ENCODE data around the gene MNAT1. TPM values are rescaled to one million over a fixed set of nuclear protein-coding genes. Genes with fewer than 3 reads are reported as not detected.

The MNAT1 gene
- total and polyA plus RNA-seq, 8 donors: 21.6 to 39.0 (median 34.8) TPM

DNA sequence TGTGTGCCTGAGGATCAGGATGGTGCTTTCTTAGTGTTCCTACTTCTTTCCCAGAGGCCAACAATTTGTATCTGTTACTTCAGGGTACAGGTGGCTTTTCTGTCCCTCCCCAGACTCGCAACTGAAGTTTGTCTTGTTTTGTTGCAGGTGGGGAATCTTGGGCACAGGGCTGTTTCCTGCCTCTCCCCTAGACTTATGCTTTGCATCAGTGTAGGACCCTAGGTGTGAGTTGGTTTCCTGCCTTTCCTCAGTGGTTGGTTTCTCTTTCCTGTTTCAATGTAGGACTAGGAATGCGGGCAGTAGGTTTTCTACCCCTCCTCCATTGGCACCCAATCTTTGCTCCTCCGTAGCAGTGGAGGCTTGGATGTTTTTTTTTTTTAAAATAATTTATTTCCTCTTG, 159.3 kb downstream of the MNAT1 start:
- no peaks in the 10 kb centered on the region for H3K36me3 ChIP-seq
- no peak for ATAC-seq
- intact Hi-C loops (cut with DNase I): no loop called here
- no peaks in the 10 kb centered on the region for H3K9me3 ChIP-seq
- no peak for DNase-seq
- no peak overlapping the region for H3K4me3 ChIP-seq
- H3K4me1 ChIP-seq: no peaks in the 10 kb centered on the region
- H3K27me3 ChIP-seq: no peaks in the 10 kb centered on the region
- H3K27ac ChIP-seq: no peak overlapping the region
- TF ChIP-seq, protein P1, sequence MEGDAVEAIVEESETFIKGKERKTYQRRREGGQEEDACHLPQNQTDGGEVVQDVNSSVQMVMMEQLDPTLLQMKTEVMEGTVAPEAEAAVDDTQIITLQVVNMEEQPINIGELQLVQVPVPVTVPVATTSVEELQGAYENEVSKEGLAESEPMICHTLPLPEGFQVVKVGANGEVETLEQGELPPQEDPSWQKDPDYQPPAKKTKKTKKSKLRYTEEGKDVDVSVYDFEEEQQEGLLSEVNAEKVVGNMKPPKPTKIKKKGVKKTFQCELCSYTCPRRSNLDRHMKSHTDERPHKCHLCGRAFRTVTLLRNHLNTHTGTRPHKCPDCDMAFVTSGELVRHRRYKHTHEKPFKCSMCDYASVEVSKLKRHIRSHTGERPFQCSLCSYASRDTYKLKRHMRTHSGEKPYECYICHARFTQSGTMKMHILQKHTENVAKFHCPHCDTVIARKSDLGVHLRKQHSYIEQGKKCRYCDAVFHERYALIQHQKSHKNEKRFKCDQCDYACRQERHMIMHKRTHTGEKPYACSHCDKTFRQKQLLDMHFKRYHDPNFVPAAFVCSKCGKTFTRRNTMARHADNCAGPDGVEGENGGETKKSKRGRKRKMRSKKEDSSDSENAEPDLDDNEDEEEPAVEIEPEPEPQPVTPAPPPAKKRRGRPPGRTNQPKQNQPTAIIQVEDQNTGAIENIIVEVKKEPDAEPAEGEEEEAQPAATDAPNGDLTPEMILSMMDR (IDR thresholded peaks at IDR 0.05): no peak

DNA sequence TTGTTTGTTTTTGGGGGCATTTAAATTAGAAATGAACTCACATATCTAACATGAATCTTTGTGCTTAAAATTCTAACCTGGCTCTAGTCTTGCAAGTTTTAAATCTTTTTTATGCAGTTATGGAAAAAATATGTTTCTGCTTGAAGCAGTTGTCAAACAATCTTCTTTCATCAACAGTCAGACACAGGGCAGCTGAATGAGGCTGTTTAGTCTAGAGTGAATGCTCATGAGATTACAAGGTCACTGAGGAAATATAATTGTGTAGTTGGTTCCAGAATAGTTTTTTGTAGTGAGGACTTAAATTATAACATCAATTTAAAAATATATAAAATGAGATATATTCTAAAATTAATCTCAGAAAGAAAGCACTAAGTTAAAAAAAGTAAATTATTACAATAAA, 169.8 kb downstream of the MNAT1 start:
- H3K27me3 ChIP-seq: no peaks in the 10 kb centered on the region
- ATAC-seq (no peak), DNase-seq (peak in 1 of 4 donors; percentile 2)
- H3K4me3 ChIP-seq: no peak overlapping the region
- no peaks in the 10 kb centered on the region for H3K4me1 ChIP-seq
- no peak overlapping the region for H3K27ac ChIP-seq
- TF ChIP-seq, protein P1 (IDR thresholded peaks at IDR 0.05): no peak
- H3K9me3 ChIP-seq: no peaks in the 10 kb centered on the region
- intact Hi-C loops (cut with DNase I): no loop called here
- H3K36me3 ChIP-seq: no peaks in the 10 kb centered on the region

DNA sequence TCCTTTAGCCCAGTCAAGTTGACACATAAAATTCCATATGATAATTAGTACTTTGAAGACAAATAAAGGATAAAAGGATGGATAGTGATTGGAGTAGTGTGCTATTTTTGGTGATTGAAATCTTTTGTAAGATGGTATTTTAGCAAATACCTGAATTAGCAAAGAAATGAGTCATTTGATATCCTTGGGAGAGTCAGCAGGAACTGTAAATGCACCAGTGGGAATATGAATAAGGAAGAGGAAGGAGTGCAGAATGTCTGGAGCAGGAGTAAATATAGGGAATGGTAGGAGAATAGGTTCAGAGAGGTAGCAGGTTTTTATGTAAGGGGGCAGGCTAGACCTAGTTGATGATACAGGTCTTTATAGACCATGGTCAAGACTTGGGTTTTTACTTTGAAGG, 171.4 kb downstream of the MNAT1 start:
- intact Hi-C loops (cut with DNase I): no loop called here

DNA sequence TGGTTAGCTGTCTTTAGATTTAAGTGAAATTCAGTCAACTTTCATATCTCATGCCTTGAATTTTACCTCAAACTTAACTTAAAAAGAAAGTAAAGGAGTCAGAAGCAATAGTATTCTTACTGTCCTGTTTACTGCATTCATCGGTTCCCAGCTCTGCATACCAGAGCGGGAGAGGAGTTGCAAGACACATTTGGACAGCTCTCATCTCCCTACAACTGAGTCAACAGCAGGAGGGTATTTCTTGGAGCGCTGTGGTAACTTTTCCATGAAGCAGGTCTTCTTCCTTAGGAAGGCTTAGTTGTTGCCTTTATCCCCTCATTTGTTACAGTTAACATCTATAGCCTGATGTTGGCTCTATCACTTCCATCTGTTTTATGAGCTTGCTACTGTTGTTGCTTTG, 181.2 kb downstream of the MNAT1 start:
- no peaks in the 10 kb centered on the region for H3K36me3 ChIP-seq
- no peak overlapping the region for H3K4me3 ChIP-seq
- TF ChIP-seq, protein P1 (IDR thresholded peaks at IDR 0.05): no peak
- ATAC-seq: no peak
- intact Hi-C loops (cut with DNase I): no loop called here
- no peak for DNase-seq
- peaks cover 0 to 5% of the 10 kb centered on the region in 2 donors for H3K9me3 ChIP-seq
- no peak overlapping the region for H3K27ac ChIP-seq
- H3K4me1 ChIP-seq: no peaks in the 10 kb centered on the region
- no peaks in the 10 kb centered on the region for H3K27me3 ChIP-seq

More for the DNA sequence above, 171.4 kb downstream of the MNAT1 start:
- no peaks in the 10 kb centered on the region for H3K9me3 ChIP-seq
- no peaks in the 10 kb centered on the region for H3K27me3 ChIP-seq
- H3K27ac ChIP-seq: no peak overlapping the region
- DNase-seq: no peak
- no peak overlapping the region for H3K4me3 ChIP-seq
- TF ChIP-seq, protein P1 (IDR thresholded peaks at IDR 0.05): no peak
- no peaks in the 10 kb centered on the region for H3K36me3 ChIP-seq
- no peaks in the 10 kb centered on the region for H3K4me1 ChIP-seq
- ATAC-seq: no peak

DNA sequence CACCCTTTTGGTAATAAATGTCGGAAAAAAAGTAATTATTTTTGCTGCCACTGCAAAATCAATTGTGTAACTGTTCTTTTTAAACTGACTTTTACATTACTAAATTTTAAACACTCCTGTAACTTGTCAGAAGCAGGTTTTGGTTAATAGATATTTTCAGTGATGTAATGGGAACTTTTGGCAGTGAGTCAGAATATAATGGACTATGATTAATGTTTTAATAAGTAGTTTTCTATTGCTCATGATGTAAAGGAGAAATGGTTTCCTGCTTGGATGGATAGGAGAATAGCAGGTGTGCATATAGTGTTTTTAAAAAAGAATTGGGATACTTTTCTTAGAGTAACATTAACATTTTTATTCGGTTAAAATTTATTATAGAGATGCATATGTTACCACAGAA, 187.5 kb downstream of the MNAT1 start:
- TF ChIP-seq, protein P1 (IDR thresholded peaks at IDR 0.05): no peak
- no peaks in the 10 kb centered on the region for H3K9me3 ChIP-seq
- no peaks in the 10 kb centered on the region for H3K4me1 ChIP-seq
- H3K4me3 ChIP-seq: no peak overlapping the region
- intact Hi-C loops (cut with DNase I): no loop called here
- H3K27ac ChIP-seq: no peak overlapping the region
- DNase-seq (no peak), ATAC-seq (no peak)
- no peaks in the 10 kb centered on the region for H3K27me3 ChIP-seq
- no peaks in the 10 kb centered on the region for H3K36me3 ChIP-seq
